H1 (cell line): ENCODE data around the gene PLK5. TPM values are rescaled to one million over a fixed set of nuclear protein-coding genes. Genes with fewer than 3 reads are reported as not detected.

Experiments
- CHD7 ChIP-seq: fragments of 300-600 bp; sonication (generic); IDR thresholded peaks from 2 replicates; pipeline ENCODE4 v1.7.1; 2012; ENCODE audit warnings: low read length, moderate library complexity, mild to moderate bottlenecking, inconsistent platforms; ENCODE audit not compliant: insufficient replicate concordance
- CREB1 ChIP-seq: IDR thresholded peaks from 2 replicates; pipeline ENCODE4 v1.6.1; 2012; ENCODE audit warnings: inconsistent platforms
- CTCF ChIP-seq, 3 experiments: IDR thresholded peaks; 1 replicate in 2 of 3; 2 replicates in 1 of 3; pipeline versions ENCODE4 v1.5.1 to v1.6.1; 2011; ENCODE audit warnings: low read length in 3 of 3, mild to moderate bottlenecking in 3 of 3, inconsistent platforms in 2 of 3, low read depth in 1 of 3, moderate library complexity in 1 of 3; ENCODE audit not compliant: insufficient read depth in 1 of 3; ENCODE audit errors: control extremely low read depth in 1 of 3
- GTF2F1 ChIP-seq: IDR thresholded peaks from 2 replicates; pipeline ENCODE4 v1.6.1; 2012; ENCODE audit warnings: low read depth, low read length, improper control_type of control experiment, borderline replicate concordance
- MAX ChIP-seq: IDR thresholded peaks from 2 replicates; pipeline ENCODE4 v1.6.1; 2012; ENCODE audit warnings: inconsistent platforms
- TCF12 ChIP-seq: IDR thresholded peaks from 2 replicates; pipeline ENCODE4 v1.6.1; 2011; ENCODE audit warnings: low read depth, mild to moderate bottlenecking, low read length
- polyA plus RNA-seq, 7 experiments: library from polyadenylated mRNA; depleted of rRNA in 3 of 7; stranded (reverse) in 5 of 7; unstranded in 2 of 7; fragments of >200 nt in 5 of 7; fragments of 200-250 nt in 2 of 7; gene quantifications; 1 replicate in 5 of 7; 2 replicates in 1 of 7; 4 replicates in 1 of 7; pipeline versions ENCODE4 v1.2.1 to v1.2.3, GENCODE V29; 2011 to 2013; ENCODE audit warnings: missing spikeins in 2 of 7, mixed read lengths in 2 of 7
- total RNA-seq: library from RNA; stranded (reverse); fragmentation: NEBNext Ultra II Directional; extraction: Animal tissue kit (Norgen Biotek cat#: 25700); gene quantifications from 2 replicates; pipeline ENCODE4 v1.2.1, GENCODE V29; 2021

PLK5 gene
- total and polyA plus RNA-seq, 2 of the 8 experiments (the other 6 are each of a cell fraction or from before 2014, with no cell fraction given): 0.43 to 0.45 TPM

- TF ChIP-seq CHD7 (no peak), CREB1 (no peak), TCF12 (no peak), MAX (no peak), CTCF (IDR thresholded peaks at IDR 0.05; ENCODE audit: control extremely low read depth in 1 of 3, insufficient read depth in 1 of 3, low read depth in 1 of 3, low read length in 3 of 3) (no peak), GTF2F1 (no peak)
- TF ChIP-seq, all 59 proteins: peak for 0
These were observed 26.2 kb upstream of the PLK5 start (continued) for GRCh38 chr19:1497578-1498235.
